Mucosa of stomach (tissue), 1 donor: ENCODE data around the gene AIM2.
"Not testable (repeated sequence)": the region's sequence is repeated elsewhere in the genome, so short reads cannot be mapped to it uniquely, and the experiment has no call there.

Experiments
- H3K27me3 ChIP-seq: one replicate; pipeline ENCODE4 v1.7.0; 2013; ENCODE audit warnings: mild to moderate bottlenecking, low read length; ENCODE audit not compliant: control insufficient read depth, insufficient read depth
- H3K36me3 ChIP-seq: one replicate; pipeline ENCODE4 v1.7.0; 2013; ENCODE audit warnings: low read length; ENCODE audit not compliant: control insufficient read depth, insufficient read depth
- H3K4me1 ChIP-seq: one replicate; pipeline ENCODE4 v1.7.0; 2013; ENCODE audit warnings: mild to moderate bottlenecking, low read length; ENCODE audit not compliant: control insufficient read depth, insufficient read depth
- H3K4me3 ChIP-seq: one replicate; pipeline ENCODE4 v1.7.0; 2013; ENCODE audit warnings: low read length
- H3K9ac ChIP-seq: one replicate; pipeline ENCODE4 v1.7.0; 2013; ENCODE audit warnings: mild to moderate bottlenecking, low read length, moderate library complexity
- H3K9me3 ChIP-seq: one replicate; pipeline ENCODE4 v1.7.0; 2013; ENCODE audit warnings: mild to moderate bottlenecking, low read length, moderate library complexity; ENCODE audit not compliant: control insufficient read depth
- donor health status: Pancreatic carcinoma.

The AIM2 gene

GRCh38 chr1:159030877-159031447 lies 45.6 kb downstream of the AIM2 start:
- no peaks in the 10 kb centered on the region for H3K9me3 ChIP-seq
- H3K36me3 ChIP-seq: no peaks in the 10 kb centered on the region
- no peak overlapping the region for H3K9ac ChIP-seq
- no peaks in the 10 kb centered on the region for H3K4me1 ChIP-seq
- H3K27me3 ChIP-seq: no peaks in the 10 kb centered on the region
- H3K4me3 ChIP-seq: no peak overlapping the region

- Histone ChIP-seq H3K4me3 (no peak overlapping the region), H3K9me3 (no peaks in the 10 kb centered on the region), H3K36me3 (no peaks in the 10 kb centered on the region), H3K9ac (no peak overlapping the region), H3K4me1 (no peaks in the 10 kb centered on the region), H3K27me3 (no peaks in the 10 kb centered on the region)
Measured at GRCh38 chr1:159030311-159030710, 46.3 kb downstream of the AIM2 start.

- H3K36me3 ChIP-seq, H3K9me3 ChIP-seq, H3K4me3 ChIP-seq, H3K9ac ChIP-seq, H3K4me1 ChIP-seq, H3K27me3 ChIP-seq: not testable (repeated sequence)
Measured at GRCh38 chr1:159026841-159027240, 49.7 kb downstream of the AIM2 start.

GRCh38 chr1:159025043-159025442 lies 51.5 kb downstream of the AIM2 start:
- Histone ChIP-seq H3K36me3 (no peaks in the 10 kb centered on the region), H3K9me3 (no peaks in the 10 kb centered on the region), H3K27me3 (no peaks in the 10 kb centered on the region), H3K4me1 (no peaks in the 10 kb centered on the region), H3K9ac (no peak overlapping the region), H3K4me3 (no peak overlapping the region)

GRCh38 chr1:159023723-159024122 lies 52.8 kb downstream of the AIM2 start:
- H3K9me3 ChIP-seq: no peaks in the 10 kb centered on the region
- H3K9ac ChIP-seq: no peak overlapping the region
- no peak overlapping the region for H3K4me3 ChIP-seq
- H3K36me3 ChIP-seq: no peaks in the 10 kb centered on the region
- H3K27me3 ChIP-seq: no peaks in the 10 kb centered on the region
- no peaks in the 10 kb centered on the region for H3K4me1 ChIP-seq

GRCh38 chr1:159015440-159015909 lies 61.1 kb downstream of the AIM2 start:
- Histone ChIP-seq H3K27me3 (no peaks in the 10 kb centered on the region), H3K9me3 (no peaks in the 10 kb centered on the region), H3K9ac (no peak overlapping the region), H3K4me1 (peaks cover 5% of the 10 kb centered on the region), H3K4me3 (no peak overlapping the region), H3K36me3 (no peaks in the 10 kb centered on the region)

GRCh38 chr1:159014851-159015250 lies 61.7 kb downstream of the AIM2 start:
- Histone ChIP-seq H3K27me3 (no peaks in the 10 kb centered on the region), H3K4me1 (peaks cover 5% of the 10 kb centered on the region), H3K9ac (no peak overlapping the region), H3K9me3 (no peaks in the 10 kb centered on the region), H3K36me3 (no peaks in the 10 kb centered on the region), H3K4me3 (no peak overlapping the region)

GRCh38 chr1:159014003-159014571 lies 62.5 kb downstream of the AIM2 start:
- no peaks in the 10 kb centered on the region for H3K9me3 ChIP-seq
- no peaks in the 10 kb centered on the region for H3K27me3 ChIP-seq
- H3K4me3 ChIP-seq: no peak overlapping the region

GRCh38 chr1:159012495-159012894 lies 64.1 kb downstream of the AIM2 start:
- Histone ChIP-seq H3K4me3 (no peak overlapping the region), H3K9ac (no peak overlapping the region), H3K36me3 (no peaks in the 10 kb centered on the region), H3K27me3 (no peaks in the 10 kb centered on the region), H3K9me3 (no peaks in the 10 kb centered on the region), H3K4me1 (peaks cover 5% of the 10 kb centered on the region)

More at GRCh38 chr1:159014003-159014571, 62.5 kb downstream of the AIM2 start:
- H3K9ac ChIP-seq: no peak overlapping the region
- peaks cover 5% of the 10 kb centered on the region for H3K4me1 ChIP-seq
- H3K36me3 ChIP-seq: no peaks in the 10 kb centered on the region
